ENCODE results near the gene REPS1.

Gene REPS1

DNA sequence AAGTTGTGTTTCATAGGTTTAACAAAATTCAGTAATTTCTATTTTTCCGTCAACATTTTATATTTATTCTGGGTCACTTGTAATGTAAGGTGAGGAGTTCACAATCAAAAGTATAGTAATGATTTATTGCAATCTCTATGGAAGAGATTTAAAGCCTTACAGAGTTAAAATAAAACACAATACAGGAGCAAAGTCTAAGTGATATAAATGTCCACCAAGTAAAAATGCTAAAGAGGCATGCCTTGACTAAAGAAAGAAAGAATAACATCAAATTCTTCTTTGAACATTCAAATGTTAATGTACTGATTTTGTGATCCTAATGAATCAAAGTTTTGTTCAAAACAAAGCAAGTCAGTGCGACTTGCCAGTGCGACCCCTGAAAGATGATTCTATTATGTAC is 61.5 kb downstream of the REPS1 start:
- DNase-seq (ENCODE audit: low read depth in 2 of 2) = no peak

DNA sequence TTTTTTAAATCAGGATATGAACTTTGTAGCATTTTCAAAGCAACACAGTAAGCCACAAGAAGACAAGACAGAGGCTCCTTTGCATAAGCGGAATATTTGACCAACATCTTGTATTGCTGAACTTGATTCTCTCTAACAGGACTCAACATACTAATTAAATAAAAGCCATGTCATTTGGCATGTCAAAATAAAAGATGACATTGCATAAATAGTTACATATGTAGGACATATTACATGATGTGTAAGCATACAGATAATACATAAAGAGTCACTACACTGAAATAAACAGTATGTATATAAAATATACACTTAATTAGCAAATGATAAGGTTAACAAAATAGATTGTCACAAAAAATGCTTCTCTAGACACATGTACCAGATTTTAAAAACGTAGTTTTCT is 62.2 kb downstream of the REPS1 start:
- DNase-seq (ENCODE audit: low read depth in 2 of 2) = no peak

DNA sequence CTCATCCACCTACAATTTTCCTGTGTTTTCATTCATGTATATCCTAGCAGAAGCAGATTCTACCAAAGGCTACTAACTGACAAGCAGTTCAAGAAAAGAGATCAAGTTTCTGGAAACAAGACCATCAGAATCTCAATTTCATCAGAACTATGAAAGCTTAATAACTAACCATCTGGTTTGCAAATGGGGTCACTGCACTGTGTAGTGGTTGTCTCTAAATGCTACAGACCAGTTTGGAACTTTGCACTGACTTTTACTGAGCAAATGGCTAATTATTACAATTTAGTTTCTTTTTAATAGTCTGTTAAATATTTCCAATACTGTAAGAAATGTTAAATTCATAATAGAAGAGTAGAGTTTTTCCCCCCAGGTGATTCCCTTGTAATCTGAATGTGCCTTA is 64.5 kb downstream of the REPS1 start:
- DNase-seq (ENCODE audit: low read depth in 2 of 2) = no peak

DNA sequence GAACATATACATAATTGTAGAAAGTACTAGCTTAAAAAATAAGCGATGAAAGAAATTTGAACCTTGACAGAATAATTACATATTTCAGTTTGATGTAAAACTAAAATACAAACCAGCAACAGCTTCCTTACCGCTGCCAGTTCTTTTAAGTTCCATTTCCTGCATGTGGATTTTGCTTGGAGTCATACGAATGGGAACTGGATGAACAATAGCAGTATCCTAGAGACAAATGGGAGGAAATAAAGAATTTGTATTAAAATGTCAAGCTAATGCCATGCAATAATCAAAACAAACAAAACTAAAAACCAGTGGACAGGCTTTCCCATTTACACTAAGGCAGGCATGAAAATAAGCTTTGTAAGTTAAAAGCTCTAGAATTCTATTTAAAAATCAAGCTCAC is 67.1 kb downstream of the REPS1 start:
- no peak for DNase-seq (ENCODE audit: low read depth in 2 of 2)

DNA sequence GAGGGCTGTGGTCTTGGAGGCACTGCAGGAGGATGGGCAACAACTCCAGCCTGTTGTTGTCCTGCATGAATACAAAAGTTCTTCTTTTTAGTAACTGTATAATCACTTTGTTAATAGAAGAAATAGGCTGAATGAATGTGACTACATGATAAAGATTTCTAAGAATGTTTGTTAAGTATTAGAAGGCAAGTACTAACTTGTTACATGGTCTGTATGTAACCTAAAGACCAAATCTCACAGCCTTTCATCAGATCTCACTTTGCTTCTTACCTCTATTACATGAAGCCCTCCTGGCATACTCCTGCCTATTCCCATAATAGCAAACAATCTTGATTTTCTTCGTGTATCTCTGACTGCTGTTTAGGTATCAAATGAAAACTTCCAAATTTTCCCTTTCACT is 73.4 kb downstream of the REPS1 start:
- no peak for DNase-seq (ENCODE audit: low read depth in 2 of 2)

DNA sequence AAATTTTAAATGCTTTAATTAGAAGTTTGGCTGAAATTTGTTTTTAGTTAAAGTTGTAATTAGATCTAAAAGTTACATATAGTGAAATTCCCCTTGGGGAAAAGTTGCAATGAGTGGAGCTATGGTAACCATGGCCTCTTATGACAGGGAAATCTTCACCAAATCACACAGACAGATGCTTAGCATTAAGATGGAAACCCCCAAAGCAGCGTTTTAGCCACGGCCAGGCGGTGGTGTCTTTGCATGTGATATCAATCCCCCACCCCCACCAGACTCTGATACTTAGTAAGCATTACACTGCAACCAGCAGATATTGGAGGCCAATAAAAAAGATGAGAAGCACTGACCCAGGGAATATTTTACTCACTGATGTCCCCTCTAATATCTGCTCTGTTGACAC is 75.7 kb downstream of the REPS1 start:
- DNase-seq (ENCODE audit: low read depth in 2 of 2) = no peak

DNA sequence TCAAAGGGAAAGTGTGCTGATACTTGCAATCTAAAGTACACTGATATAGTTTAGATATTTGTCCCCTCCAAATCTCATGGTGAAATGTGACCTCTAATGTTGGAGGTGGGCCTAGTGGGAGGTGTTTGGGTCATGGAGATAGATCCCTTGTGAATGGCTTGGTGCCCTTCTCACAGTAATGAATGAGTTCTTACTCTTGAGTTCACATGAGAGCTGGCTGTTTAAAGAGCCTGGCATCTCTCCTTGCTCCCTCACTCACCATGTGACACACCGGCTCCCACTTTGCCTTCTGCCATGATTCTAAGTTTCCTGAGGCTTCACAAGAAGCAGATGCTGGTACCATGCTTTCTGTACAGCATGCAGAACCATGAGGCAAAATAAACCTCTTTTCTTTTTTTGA is 78.1 kb downstream of the REPS1 start:
- no peak for DNase-seq (ENCODE audit: low read depth in 2 of 2)

DNA sequence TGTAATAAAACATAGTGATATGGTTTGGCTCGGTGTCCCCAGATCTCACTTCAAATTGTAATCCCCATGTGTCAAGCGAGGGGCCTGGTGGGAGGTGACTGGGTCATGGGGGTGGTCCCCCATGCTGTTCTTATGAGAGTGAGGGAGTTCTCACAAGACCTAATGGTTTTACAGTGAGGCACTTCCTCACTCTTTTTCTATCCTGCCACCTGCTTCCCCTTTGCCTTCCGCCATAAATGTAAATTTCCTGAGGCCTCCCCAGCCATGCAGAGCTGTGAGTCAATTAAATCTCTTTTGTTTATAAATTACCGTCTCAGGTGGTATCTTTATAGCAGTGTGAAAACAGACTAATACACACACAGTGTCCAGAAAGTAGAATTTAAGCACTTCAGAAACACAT is 78.5 kb downstream of the REPS1 start:
- no peak for DNase-seq (ENCODE audit: low read depth in 2 of 2)

DNA sequence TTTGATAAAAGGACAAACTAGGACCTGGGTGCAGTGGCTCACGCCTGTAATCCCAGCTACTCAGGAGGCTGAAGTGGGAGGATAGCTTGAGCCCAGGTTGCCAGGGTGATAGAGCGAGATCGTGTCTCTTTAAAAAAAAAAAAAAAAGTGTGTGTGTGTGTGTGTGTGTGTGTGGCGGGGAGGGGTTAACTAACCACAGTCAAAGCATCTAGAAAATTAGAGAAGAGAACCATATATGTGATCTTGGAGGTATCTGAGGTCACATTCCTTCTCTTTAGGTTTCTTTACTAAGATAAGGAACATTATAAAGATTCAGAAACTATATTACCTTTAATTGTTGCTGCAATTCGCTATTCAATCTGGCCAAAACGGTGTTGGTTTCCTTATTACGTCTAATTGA is 80.9 kb downstream of the REPS1 start:
- DNase-seq (ENCODE audit: low read depth in 2 of 2) = no peak

DNA sequence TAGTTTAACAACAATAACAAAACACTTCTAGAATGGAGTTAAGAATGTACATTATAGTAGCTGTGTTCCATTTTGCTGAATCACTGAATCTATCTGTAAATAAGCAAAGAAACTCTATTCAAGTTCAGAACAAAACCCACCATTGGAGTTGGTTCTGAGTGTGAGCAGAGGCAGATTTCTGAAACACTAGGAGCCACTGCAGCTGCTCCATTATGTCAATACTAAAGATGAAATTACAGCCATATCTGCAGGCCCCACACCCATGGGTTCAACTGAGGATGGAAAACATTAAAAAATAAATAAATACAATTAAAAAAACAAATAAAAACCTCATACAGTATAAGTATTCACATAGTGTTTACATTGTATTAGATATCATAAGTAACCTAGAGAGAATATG is 91.0 kb downstream of the REPS1 start:
- DNase-seq (ENCODE audit: low read depth in 2 of 2) = no peak

DNA sequence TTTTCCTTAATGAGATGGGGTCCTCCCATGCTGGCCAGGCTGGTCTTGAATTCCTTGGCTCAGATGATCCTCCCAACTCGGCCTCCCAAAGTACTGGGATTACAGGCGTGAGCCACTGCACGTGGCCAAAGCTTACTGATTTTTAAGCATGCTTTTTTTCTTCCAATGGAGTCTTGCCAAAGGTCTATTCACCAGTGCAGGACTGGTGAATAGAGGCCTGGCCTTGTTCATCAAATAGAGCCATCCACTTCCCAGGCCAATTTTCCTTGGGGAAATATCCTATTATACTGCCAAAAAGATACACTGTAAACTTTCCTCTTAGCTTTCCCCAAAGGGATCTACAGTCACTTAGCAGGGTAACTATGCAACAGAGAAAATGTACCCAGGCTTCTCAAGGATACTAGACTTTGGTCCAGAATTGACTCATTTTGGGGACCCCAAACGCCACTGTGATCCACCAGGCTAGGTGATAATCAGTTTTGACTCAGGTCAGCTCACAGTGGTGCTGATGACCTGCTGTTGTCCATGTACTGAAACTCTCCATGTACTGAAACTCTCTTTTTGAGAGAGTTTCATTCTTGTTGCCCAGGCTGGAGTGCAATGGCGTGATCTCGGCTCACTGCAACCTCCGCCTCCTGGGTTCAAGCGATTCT is 91.8 kb downstream of the REPS1 start:
- no peak for DNase-seq (ENCODE audit: low read depth in 2 of 2)

DNA sequence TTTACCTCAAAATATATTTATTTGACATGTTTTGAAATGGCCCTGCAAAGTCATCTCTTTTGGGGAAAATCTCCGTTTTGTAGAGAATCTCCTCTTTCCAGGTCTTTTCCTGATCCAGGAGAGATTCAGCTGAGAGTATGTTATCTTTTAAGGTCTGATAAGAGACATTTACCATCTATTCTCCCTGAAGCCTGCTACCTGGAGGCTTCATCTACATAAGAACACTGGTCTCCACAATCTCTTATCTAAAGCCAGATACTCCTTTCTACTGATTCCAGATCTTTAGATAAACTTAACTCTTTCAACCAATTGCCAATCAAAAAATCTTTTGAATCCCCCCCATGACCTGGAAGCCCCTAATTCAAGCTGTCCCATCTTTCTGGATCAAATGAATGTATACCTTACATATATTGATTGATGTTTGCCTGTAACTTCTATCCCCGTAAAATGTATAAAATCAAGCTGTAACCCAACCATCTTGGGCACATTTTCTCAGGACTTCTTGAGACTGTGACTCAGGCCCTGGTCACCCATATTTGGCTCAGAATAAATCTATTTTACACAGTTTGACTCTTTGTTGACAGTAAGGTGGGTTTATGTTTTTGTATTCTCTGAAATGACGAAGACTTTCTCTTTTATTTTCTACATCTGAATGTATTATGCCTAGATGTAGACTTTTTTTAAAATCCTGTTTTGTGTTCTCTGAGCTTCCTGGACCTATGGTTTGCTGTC is 96.6 kb downstream of the REPS1 start:
- DNase-seq (ENCODE audit: low read depth in 2 of 2) = no peak

DNA sequence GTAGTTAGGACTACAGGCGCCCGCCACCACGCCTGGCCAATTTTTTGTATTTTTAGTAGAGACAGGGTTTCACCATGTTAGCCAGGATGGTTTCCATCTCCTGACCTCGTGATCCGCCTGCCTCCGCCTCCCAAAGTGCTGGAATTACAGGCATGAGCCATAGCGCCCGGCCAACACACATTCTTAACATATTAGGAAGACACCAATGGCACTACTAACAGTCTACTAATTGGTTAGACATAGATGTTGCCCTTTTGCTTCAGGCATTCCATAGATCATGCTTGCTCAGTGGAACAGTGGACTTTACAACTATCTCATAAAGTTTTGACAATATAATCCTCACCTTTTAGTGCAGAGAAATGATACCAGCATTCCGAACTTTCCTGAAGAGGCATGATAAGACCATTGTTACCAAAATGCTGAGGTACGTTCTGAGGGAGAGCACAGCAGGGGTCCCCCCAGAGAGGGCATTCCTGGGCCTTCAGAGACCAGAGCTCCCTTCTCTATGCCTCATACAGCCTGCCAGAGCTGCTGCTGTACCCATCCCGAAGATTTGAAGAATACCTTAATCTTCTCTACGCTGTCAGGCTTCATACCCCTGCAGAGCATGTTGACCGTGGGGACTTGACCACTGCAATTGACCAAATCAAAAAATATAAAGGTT is 102.8 kb downstream of the REPS1 start:
- no peak for DNase-seq (ENCODE audit: low read depth in 2 of 2)

DNA sequence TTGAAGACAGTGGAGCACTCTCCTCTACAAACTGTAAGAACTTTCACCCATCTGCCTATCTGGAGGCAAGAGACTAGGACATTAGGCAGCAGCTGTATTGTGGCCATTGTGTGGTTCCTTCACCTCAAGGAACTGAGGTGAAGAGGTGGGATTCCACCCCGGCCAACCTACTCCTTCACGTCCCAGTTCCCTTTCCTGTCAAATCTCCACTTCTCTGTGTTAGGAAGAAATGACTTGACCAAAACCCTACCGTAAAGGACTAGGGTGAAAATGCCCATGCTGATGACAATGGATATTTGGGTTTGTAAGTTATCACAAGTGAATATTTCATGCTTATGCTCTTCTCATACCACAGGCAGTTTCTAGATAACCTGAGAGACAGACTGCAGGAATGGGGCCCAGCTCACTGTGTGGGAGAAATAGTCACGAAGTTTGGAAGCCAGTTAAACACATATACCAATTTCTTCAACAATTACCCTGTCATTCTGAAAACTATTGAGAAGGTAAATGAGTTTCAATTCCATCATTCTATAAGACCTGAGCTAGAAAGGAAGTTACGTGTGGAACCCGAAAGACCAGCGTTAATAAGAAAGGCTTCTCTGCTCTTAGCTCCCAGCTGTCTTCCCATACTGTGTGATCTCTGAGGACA is 105.6 kb downstream of the REPS1 start:
- no peak for DNase-seq (ENCODE audit: low read depth in 2 of 2)

DNA sequence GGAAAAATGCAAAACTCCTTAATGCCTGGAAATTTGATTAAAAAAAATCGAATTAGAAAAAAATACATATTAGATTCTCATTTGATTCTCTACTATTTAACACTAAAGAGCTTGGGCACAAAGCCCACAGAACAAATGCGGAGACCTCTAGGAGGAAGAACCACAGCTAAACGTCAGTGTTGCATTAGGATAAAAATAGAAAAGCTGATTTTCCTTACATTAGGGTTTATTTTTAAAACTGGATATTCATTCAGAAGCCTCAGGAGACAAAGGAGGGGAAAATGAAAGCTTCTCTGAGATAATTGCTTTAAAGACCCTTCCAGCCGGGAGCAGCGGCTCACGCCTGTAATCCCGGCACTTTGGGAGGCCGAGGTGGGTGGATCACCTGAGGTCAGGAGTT is 114.9 kb downstream of the REPS1 start:
- no peak for DNase-seq (ENCODE audit: low read depth in 2 of 2)

DNA sequence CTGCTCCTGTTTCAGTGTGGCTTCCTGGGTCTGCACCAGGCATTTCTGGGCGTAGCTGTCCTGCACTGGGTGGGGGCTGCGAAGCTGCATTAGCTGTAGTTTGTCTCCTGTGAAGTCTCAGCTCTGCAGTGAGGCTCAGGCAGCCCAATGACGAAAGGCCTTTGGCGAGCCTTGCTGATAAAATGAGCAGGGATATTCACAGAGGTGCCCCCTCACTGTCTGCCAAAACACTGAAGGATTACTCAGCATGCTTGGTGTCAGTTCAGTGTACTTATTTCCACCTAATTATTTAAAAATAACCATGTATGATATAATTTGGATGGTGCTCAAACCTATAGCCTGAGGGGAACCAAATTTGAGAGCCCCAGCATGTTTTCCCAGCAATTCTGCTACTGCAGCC is 118.7 kb downstream of the REPS1 start:
- DNase-seq (ENCODE audit: low read depth in 2 of 2) = no peak

DNA sequence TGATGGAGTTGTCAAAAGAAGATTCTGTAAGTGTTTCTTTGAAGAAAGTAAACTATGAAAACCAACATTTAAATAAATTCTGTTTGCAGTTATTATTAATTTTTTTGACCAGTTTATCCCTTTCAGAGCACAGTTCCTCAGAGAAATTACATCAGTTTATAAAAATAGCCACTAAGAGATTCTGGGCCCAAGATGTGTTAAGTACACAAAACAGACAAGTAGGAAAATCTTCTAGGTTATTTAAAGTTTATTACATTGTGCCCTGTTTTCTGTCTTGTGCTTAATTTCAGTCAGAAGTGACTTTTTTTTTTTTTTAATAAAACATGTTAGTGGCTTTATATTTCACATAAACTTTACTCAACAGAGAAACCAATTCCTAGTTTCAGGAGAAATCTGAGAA is 119.9 kb downstream of the REPS1 start:
- DNase-seq (ENCODE audit: low read depth in 2 of 2) = no peak

DNA sequence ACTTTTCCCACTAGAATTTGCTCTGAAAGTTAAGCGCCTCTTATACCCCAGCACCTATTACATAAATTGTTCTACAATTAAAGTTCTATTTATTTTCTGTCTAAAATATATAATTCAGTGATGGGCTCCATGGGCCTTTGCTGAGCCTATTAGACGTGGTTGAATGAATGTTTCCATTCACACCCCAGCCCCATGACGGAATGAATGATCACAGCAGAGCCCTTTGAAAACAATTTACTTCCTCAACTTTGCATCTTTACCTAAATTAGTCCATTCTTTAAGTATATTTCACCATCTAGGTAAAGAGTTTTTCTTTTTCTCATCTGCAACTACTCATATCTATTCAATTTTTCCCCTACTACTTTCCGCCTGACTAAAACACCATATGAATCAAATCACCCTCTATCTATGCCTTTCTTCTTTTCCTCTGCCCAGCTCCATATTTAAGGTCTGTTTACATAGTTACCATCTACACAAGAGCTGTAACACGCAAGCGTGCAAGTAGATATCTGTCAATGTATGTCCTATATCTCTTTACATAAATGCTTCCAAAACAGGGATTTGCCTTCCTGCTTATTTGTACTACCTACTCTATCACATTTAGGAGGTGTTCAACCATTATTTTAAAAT is 122.5 kb downstream of the REPS1 start:
- DNase-seq (ENCODE audit: low read depth in 2 of 2) = no peak

DNA sequence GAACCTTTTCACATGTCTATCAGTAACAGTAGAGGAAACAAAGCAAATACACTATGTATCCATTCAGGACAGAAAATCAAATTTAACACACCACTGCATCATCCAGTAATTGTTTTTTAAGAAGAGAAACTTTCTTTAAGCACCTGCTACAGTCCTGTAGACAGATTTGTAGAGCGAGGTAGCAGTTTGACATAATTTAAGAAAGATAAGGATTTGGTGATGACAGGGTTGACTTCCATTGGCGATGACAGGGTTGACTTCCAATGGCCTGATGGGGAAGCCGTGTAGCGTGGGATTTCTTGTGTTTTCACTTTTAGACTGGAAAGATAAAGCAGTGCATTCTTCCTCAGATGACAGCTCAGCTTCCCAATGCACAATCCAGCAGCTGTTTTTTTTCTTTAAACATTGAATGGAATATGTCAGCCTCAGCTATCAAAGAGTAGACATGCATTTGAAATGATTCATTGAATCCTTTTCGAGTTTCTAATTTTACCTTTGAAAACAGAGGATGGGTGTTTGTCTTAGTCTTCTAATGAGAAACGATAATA is 123.6 kb downstream of the REPS1 start:
- no peak for DNase-seq (ENCODE audit: low read depth in 2 of 2)

DNA sequence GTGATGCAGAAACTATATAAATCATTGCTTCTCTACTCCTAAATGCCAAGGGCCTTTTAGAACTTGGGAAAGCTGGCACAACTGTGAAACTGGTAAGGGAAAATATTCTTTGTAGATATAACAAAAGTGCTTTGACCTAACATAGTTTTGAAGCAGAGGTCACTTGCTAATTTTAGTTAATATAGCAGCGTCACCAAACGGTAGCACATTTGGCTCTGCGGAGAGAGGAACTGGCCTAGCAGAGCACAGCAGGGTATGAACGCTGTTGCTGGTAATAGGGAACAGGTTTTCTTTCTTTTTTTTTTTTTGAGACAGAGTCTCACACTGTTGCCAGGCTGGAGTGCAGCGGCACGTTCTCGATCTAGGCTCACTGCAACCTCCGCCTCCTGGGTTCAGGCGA is 124.7 kb downstream of the REPS1 start:
- DNase-seq (ENCODE audit: low read depth in 2 of 2) = no peak

DNA sequence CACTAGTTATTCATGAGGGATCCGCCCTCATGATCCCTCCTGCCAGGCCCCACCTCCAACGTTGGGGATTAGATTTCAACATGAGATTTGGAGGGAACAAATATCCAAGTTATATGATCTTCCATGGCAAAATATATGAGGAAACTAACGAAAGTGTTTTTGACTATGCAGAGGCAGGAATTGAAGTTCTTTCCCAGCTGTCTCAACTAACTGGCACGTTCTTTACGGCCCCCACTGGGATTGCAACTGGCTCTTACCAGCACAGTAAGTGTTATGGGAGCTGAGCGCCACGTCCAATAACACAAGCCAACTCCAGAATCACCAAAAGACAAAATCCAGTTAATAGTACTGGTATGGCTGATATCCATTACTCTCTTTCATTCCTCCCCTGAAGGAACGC is 125.6 kb downstream of the REPS1 start:
- DNase-seq (ENCODE audit: low read depth in 2 of 2) = no peak

DNA sequence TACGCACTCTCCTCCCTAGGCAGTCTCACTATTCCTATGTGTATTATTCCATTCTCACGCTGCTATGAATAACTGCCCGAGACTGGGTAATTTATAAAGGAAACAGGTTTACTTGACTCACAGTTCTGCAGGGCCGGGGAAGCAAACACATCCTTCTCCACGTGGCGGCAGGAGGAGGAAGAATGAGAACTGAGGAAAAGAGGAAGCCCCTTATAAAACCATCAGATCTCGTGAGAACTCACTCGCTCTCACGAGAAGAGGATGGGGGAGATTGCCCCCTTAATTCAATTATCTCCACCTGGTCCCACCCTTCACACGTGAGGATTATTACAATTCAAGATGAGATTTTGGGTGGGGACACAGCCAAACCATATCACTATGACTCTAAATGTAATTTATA is 130.3 kb downstream of the REPS1 start:
- DNase-seq (ENCODE audit: low read depth in 2 of 2) = no peak

Measured in activated CD8-positive, alpha-beta memory T cell treated with anti-CD3 and anti-CD28 coated beads for 4 hours (primary cell).